PFSK-1 (cell line): ENCODE data around the gene CDC42BPG.

ENCODE experiments used
- FOXP2 ChIP-seq: optimal IDR thresholded peaks from 2 replicates; pipeline ENCODE3; 2011; ENCODE audit warnings: borderline replicate concordance, control low read depth, inconsistent platforms; ENCODE audit not compliant: insufficient read depth; ENCODE audit errors: extremely low read length, extremely low read depth
- POLR2AphosphoS5 ChIP-seq: IDR thresholded peaks from 2 replicates; pipeline ENCODE4 v1.6.1; 2012; ENCODE audit warnings: low read depth, mild to moderate bottlenecking, control low read depth, low read length, moderate library complexity
- SIN3A ChIP-seq: IDR thresholded peaks from 2 replicates; pipeline ENCODE4 v1.6.1; 2012; ENCODE audit warnings: mild to moderate bottlenecking, low read length, moderate library complexity, borderline replicate concordance; ENCODE audit not compliant: insufficient read depth
- TAF1 ChIP-seq: IDR thresholded peaks from 2 replicates; pipeline ENCODE4 v1.6.1; 2012; ENCODE audit warnings: low read length, control low read depth, borderline replicate concordance; ENCODE audit not compliant: insufficient read depth
- TF ChIP-seq, protein P1 (sequence below), 2 experiments: IDR thresholded peaks; 2 replicates each; pipeline versions ENCODE4 v1.6.1 to v1.8.0; 2011 to 2012; ENCODE audit warnings: low read depth in 2 of 2, low read length in 2 of 2, control low read depth in 1 of 2, inconsistent platforms in 1 of 2, mild to moderate bottlenecking in 1 of 2, moderate library complexity in 1 of 2; ENCODE audit not compliant: insufficient read depth in 1 of 2

Gene CDC42BPG

DNA sequence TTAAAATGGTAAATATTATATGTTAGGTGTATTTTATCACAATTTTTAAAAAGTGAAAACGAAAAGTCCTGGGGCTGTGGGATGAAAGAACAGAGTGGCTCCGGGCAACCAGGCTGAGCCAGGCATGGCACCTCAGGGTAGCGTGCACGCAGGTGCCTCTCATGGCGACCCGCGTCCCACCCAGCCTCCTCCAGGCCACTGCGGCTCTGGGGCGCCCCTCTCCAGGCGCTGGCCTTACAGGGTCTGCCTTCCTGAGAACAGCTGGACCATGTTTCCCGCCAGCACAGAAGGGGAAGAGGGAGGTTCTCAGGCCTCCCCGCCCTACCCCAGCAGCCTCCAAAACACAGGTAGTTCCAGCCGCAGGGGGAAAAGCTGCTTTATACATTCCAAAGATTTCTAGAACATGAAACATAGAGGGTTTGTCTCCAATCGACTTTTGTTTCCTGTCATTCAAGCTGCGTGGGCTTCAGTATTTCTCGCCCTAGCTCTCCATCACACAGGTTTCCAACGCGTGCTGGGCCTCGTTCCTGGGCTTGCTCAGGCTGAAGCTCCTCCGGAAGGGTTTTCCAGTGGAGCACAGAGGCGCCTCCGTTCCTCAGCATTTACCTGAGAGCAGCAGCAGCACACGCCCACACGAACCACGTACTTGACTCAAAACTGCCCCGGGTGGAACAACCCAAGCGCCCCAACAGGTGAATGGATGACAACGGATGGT lies 23.5 kb upstream of the CDC42BPG start:
- TF ChIP-seq SIN3A = no peak
- no peak for TF ChIP-seq POLR2AphosphoS5
- no peak for TF ChIP-seq TAF1
- TF ChIP-seq, protein P1, sequence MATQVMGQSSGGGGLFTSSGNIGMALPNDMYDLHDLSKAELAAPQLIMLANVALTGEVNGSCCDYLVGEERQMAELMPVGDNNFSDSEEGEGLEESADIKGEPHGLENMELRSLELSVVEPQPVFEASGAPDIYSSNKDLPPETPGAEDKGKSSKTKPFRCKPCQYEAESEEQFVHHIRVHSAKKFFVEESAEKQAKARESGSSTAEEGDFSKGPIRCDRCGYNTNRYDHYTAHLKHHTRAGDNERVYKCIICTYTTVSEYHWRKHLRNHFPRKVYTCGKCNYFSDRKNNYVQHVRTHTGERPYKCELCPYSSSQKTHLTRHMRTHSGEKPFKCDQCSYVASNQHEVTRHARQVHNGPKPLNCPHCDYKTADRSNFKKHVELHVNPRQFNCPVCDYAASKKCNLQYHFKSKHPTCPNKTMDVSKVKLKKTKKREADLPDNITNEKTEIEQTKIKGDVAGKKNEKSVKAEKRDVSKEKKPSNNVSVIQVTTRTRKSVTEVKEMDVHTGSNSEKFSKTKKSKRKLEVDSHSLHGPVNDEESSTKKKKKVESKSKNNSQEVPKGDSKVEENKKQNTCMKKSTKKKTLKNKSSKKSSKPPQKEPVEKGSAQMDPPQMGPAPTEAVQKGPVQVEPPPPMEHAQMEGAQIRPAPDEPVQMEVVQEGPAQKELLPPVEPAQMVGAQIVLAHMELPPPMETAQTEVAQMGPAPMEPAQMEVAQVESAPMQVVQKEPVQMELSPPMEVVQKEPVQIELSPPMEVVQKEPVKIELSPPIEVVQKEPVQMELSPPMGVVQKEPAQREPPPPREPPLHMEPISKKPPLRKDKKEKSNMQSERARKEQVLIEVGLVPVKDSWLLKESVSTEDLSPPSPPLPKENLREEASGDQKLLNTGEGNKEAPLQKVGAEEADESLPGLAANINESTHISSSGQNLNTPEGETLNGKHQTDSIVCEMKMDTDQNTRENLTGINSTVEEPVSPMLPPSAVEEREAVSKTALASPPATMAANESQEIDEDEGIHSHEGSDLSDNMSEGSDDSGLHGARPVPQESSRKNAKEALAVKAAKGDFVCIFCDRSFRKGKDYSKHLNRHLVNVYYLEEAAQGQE (IDR thresholded peaks at IDR 0.05; ENCODE audit: insufficient read depth in 1 of 2, low read depth in 2 of 2, low read length in 2 of 2) = no peak
- TF ChIP-seq FOXP2 = no peak

DNA sequence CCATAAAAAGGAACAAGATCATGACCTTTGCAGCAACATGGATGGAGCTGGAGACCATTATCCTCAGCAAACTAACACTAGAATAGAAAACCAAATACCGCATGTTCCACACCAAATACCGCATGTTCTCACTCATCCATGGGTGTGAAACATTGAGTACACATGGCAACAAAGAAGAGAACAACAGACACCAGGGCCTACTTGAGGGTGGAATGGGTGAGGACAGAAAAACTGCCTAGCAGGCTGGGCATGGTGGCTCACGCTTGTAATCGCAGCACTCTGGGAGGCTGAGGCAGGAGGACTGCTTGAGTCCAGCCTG lies 21.7 kb upstream of the CDC42BPG start:
- TF ChIP-seq POLR2AphosphoS5 (no peak), TAF1 (no peak), SIN3A (no peak), FOXP2 (no peak)
- TF ChIP-seq, protein P1 (IDR thresholded peaks at IDR 0.05; ENCODE audit: insufficient read depth in 1 of 2, low read depth in 2 of 2, low read length in 2 of 2) = no peak

DNA sequence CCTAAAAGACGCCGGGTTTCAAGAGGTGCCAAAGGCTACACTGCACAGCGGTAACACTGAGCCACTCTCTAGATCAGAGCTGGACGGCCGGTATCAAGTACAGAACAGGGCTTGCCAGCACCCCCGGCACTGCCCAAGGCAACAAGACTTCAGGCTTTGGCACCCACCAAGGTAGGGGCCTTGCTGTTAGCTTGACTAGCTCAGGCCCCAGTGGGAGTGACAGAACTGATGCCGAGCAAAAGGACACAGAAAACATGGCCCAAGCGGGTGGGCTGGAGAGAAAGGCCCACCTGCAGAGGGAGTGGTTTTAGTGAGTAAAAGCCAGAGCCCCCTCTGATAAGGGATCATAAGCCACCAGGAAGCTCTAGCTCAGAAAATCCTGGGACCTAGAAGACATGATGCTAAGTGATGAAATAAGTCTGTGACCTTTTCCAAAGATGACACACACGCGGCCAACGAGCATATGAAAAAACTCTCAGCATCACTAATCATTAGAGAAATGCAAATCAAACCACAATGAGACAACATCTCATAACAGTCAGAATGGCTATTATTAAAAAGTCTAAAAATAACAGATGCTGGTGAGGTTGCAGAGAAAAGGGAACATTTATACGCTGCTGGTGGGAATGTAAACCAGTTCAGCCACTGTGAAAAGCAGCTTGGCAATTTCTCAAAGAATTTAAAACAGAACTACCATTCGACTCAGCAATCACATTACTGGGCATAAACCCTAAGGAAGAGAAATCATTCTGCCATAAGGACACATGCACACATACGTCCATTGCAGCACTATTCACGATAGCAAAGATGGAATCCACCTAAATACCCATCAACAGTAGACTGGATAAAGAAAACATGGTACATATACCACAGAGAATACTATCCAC lies 21.1 kb upstream of the CDC42BPG start:
- no peak for TF ChIP-seq FOXP2
- TF ChIP-seq SIN3A = no peak
- TF ChIP-seq POLR2AphosphoS5 = no peak
- TF ChIP-seq TAF1 = no peak
- TF ChIP-seq, protein P1 (IDR thresholded peaks at IDR 0.05; ENCODE audit: insufficient read depth in 1 of 2, low read depth in 2 of 2, low read length in 2 of 2) = no peak

- TF ChIP-seq TAF1 = no peak
- TF ChIP-seq POLR2AphosphoS5 = no peak
- TF ChIP-seq, protein P1 (IDR thresholded peaks at IDR 0.05; ENCODE audit: insufficient read depth in 1 of 2, low read depth in 2 of 2, low read length in 2 of 2) = no peak
- TF ChIP-seq SIN3A = no peak
- TF ChIP-seq FOXP2 = no peak
Measured at GRCh38 chr11:64864473-64865285, 20.2 kb upstream of the CDC42BPG start.
